HG03521 (cell line): ENCODE results near the gene NMS.
"Not testable (repeated sequence)": the region's sequence is repeated elsewhere in the genome, so short reads cannot be mapped to it uniquely, and the experiment has no call there.

Experiments
- ATAC-seq: cut with Tn5 transposase; IDR thresholded peaks from one replicate; pipeline ENCODE4 v1.9.1; 2021; ENCODE audit warnings: mild to moderate bottlenecking, moderate library complexity; ENCODE audit not compliant: unreplicated experiment

The NMS gene

DNA sequence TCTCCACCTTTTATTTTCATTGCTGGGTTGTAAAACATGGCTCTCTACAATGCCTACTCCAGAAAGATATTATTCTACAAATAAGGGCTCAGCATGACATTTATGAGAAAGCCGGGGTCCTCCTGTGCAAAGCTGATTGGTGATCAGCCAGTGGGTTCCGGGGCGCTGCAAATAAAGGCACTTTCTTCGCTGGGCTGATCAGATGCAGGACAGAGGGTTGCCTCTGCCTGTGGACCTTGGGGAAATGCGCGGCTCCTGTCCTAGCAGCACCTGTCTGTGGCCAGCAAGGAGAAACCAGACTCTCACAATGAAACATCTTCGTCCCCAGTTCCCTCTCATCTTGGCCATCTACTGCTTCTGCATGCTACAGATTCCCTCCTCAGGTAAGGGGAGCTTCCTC is at the start of gene NMS:
Gene NMS, plus strand, starts transcription at position 301 of the 400 bp plus-strand sequence. Its CDS starts 7 bp downstream, at position 308.
- no peak for ATAC-seq

GRCh38 chr2:100422320-100423055 is 47.8 kb upstream of the NMS start:
- no peak for ATAC-seq

GRCh38 chr2:100423631-100424030 is 46.7 kb upstream of the NMS start:
- no peak for ATAC-seq

DNA sequence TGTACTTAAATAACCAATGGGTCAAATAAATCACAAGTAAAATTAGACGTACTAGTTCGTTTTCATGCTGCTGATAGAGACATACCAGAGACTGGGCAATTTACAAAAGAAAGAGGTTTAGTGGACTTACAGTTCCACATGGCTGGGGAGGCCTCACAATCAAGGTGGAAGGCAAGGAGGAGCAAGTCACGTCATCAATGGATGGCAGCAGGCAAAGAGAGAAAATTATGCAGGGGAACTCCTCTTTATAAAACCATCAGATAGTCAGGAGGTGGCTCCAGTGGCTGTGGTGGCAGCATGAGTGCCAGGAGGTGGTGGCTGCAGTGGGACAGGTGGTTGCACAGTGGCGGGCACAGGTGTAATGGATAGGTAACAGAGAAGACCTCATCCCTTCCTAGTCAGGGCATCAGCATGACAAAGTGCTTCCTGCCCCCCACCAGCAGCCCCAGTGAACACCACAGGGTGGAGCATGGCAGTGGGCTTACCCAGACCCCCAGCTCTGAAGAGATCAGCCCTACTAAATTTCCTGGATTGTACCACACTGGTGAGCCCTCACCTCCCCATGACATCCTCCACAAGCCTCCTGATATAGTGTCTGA is 45.9 kb upstream of the NMS start:
- no peak for ATAC-seq

- no peak for ATAC-seq
Observed at GRCh38 chr2:100425107-100425506, 45.2 kb upstream of the NMS start.

- ATAC-seq, result no peak
Observed at GRCh38 chr2:100425573-100426383, 44.5 kb upstream of the NMS start.

DNA sequence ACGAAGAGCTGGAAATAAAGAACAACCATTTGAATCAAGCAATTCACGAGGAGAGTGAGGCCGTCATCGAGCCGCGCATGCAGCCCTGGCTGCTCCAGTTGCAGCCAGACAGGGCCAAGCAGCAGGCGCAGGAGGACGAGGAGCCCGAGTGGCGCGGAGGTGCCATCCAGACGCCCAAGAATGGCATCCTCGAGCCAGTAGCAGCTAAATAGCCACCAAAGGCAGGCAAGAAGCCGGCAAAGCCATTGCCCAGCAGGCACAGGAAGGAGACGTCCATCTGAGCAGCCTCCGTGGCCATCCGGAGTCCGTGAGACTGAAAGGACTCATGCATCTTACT is 43.9 kb upstream of the NMS start:
- no peak for ATAC-seq

DNA sequence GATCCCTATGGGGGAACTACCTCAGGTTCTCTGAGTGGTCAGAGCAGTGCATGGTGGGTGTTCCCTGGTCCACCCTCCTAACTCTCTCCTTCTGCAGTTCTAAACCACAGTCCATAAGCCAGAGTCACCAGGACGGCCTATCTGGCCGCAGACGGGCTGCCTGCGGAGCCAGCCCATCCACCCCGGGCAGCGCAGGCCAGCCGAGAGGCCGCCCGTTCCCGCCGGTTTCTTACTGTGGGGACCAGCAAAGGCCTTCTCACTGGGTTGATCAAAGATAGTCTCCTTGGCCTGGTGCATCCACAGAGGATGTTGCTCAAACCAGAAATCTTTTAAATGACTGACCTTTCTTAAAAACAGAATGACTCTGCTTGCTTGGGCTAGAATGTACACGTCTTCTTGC is 43.2 kb upstream of the NMS start:
- no peak for ATAC-seq

DNA sequence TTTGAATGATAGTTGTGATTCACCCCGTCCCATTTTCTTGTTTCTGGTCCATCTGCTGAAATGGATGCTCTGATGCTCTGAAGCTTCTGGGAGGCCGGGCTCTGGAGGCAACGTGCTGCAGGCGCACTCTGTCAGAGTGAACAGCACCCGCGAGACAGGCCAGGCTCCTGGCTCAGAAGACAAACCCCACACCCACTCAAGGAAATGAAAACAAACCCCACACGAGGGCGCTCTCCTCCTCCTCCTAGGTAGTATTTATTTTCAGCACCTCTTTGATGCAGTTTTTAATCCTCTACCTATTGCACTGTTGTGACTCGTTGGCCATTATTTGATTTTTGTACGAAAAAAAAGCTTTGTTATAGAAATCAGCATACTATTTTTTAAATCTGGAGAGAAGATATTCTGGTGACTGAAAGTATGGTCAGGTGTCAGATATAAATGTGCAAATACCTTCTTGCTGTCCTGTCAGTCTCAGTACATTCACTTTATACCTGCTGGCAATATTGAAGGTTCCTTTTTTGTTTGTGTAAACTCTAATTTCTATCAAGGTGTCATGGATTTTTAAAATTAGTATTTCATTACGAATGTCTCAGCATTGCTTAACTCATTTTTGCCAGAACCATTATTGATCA is 42.5 kb upstream of the NMS start:
- no peak for ATAC-seq

DNA sequence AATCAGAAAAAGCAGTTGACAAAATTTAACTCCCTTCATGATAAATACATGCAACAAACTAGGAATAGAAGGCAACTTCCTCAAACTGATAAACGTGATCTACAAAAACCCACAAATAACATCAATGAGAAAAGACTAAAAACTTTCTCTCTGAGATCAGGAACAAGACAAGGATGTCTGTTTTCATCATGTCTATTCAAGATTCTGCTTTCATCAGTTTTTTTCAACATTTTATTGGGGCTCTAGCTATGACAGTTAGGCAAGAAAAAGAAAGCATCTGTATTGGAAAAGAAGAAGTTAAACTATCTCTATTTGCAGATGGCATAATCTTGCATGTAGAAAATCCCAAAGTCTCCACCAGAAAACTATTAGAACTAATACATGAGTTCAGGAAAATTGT is 40.6 kb upstream of the NMS start:
- ATAC-seq, result no peak

GRCh38 chr2:100437751-100438150 is 32.5 kb upstream of the NMS start:
- no peak for ATAC-seq

GRCh38 chr2:100446696-100447095 is 23.6 kb upstream of the NMS start:
- ATAC-seq, result no peak

- ATAC-seq, result no peak
Observed at GRCh38 chr2:100451092-100451491, 19.2 kb upstream of the NMS start.

- no peak for ATAC-seq
Observed at GRCh38 chr2:100451734-100452133, 18.5 kb upstream of the NMS start.

DNA sequence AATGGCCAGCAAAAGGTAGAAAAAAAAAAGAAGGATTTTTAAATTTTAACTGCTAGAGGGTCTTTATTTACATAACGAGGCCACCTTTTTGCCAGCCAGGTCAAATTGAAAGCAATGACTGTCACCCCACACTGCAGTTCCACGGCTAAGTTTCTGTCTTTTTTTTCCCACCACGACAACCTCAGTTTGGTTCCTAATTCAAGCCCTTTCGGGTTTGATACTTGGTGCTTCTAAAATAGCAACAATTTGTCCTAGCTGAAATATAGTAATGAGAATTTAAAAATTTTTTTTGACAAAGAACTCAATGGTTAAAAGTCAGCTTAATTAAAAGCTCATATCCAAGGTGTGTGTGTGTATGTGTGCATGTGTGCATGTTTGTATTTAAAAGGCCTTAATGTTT is 16.4 kb upstream of the NMS start:
- no peak for ATAC-seq

- not testable (repeated sequence) for ATAC-seq
Observed at GRCh38 chr2:100456357-100456756, 13.9 kb upstream of the NMS start.

GRCh38 chr2:100460904-100461530 is 9.3 kb upstream of the NMS start:
- no peak for ATAC-seq

DNA sequence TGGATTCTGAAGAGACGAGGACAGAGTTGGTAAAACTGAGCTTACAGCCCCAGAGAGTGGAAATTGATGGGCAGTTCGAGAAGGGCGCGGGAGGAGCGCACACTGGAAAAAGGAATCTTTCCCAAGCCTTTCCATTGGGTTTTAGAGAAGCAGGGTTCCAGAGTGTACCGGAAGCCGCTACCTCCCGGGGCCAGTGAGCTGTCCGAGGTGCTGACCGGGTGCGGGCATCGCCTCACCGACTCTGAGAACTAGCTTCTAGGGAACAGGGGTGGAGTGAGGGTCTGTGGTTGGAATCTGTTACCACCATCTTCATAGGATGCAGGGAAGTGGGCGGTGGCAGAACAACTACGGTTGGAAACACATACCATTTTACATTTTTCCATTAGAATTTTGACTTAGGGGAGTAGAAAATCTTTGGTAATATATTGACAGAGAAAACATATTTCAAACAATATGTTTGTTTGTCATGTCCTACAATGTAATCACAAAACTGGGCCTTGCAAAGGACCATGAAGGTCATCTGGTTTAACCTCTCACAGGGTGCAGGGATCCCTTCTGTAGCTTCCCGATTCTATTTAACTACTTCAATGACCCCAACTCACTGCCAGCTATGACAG is 724 bp downstream of the NMS start:
- no peak for ATAC-seq

GRCh38 chr2:100476606-100477005 is 6.3 kb downstream of the NMS start:
- no peak for ATAC-seq

DNA sequence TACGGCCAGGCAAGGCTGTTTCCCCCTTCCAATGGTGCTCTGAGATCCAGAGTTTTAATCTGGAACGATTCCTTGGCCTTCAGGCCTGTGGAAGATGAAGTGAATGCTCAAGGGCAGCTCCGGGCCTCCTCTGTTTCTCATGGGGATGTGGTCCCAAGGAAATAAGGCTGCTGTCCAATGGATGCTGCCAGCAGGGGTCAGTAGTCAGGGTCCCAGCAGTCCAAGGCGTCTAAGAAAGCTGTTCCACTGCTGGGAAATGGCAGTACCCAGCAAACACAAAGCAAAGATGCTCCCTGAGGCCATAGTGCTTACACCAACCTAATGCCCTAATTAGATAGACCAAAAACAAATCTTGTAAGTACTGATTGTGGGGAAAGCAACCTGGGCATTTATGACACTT is 12.5 kb downstream of the NMS start:
- ATAC-seq, result no peak

GRCh38 chr2:100483895-100484294 is 13.6 kb downstream of the NMS start:
- no peak for ATAC-seq
